GM19438 (cell line): Measurements from ENCODE around the gene HOXB5.

Source experiments
- ATAC-seq: cut with Tn5 transposase; IDR thresholded peaks from one replicate; pipeline ENCODE4 v1.9.1; 2021; ENCODE audit warnings: low read depth; ENCODE audit not compliant: unreplicated experiment

The HOXB5 gene

GRCh38 chr17:48564188-48565021 lies 29.2 kb downstream of the HOXB5 start:
- no peak for ATAC-seq

- ATAC-seq: no peak
Observed at GRCh38 chr17:48563867-48564187, 29.8 kb downstream of the HOXB5 start.

GRCh38 chr17:48563385-48563838 lies 30.2 kb downstream of the HOXB5 start:
- no peak for ATAC-seq

- no peak for ATAC-seq
Observed at GRCh38 chr17:48562934-48563333, 30.6 kb downstream of the HOXB5 start.

- ATAC-seq: peak; percentile 66
Observed at GRCh38 chr17:48561884-48562810, 31.4 kb downstream of the HOXB5 start.

GRCh38 chr17:48559840-48560817 lies 33.5 kb downstream of the HOXB5 start:
- ATAC-seq: no peak

- ATAC-seq: no peak
Observed at GRCh38 chr17:48559122-48559839, 34.3 kb downstream of the HOXB5 start.

GRCh38 chr17:48558831-48559121 lies 34.8 kb downstream of the HOXB5 start:
- ATAC-seq: no peak

GRCh38 chr17:48558057-48558830 lies 35.3 kb downstream of the HOXB5 start:
- ATAC-seq: no peak

GRCh38 chr17:48556576-48557401 lies 36.8 kb downstream of the HOXB5 start:
- no peak for ATAC-seq

- no peak for ATAC-seq
Observed at GRCh38 chr17:48556229-48556575, 37.4 kb downstream of the HOXB5 start.

- ATAC-seq: no peak
Observed at GRCh38 chr17:48555258-48556228, 38.0 kb downstream of the HOXB5 start.

GRCh38 chr17:48554412-48555257 lies 38.9 kb downstream of the HOXB5 start:
- no peak for ATAC-seq

GRCh38 chr17:48553826-48554225 lies 39.8 kb downstream of the HOXB5 start:
- ATAC-seq: no peak

GRCh38 chr17:48553190-48553547 lies 40.4 kb downstream of the HOXB5 start:
- ATAC-seq: no peak

- no peak for ATAC-seq
Observed at GRCh38 chr17:48552466-48553189, 41.0 kb downstream of the HOXB5 start.
